WERI-Rb-1 (cell line): ENCODE data around the gene SLC6A3.
A peak's percentile ranks its signal among the peaks of the same experiment; 100 is the strongest.

Experiments
- DNase-seq: peaks from one replicate; pipeline ENCODE4 v3.0.0-alpha.2; 2020
- H3K27ac ChIP-seq: fragments of 250-450 bp; sonication (Bioruptor Pico); 2 replicates; pipeline ENCODE4 v1.5.1; 2020; ENCODE audit warnings: mild to moderate bottlenecking, moderate library complexity
- H3K27me3 ChIP-seq: fragments of 250-450 bp; sonication (Bioruptor Pico); 2 replicates; pipeline ENCODE4 v1.5.1; 2021; ENCODE audit warnings: mild to moderate bottlenecking, low read depth, moderate library complexity; ENCODE audit not compliant: insufficient read depth, severe bottlenecking
- H3K36me3 ChIP-seq: fragments of 250-450 bp; sonication (Bioruptor Pico); 2 replicates; pipeline ENCODE4 v1.5.1; 2020; ENCODE audit warnings: mild to moderate bottlenecking, moderate library complexity
- H3K4me3 ChIP-seq: 2 replicates; pipeline ENCODE4 v1.5.1; 2011; ENCODE audit warnings: low read depth, mild to moderate bottlenecking, control low read depth, low read length
- H3K9me3 ChIP-seq: fragments of 250-450 bp; sonication (Bioruptor Pico); 2 replicates; pipeline ENCODE4 v1.5.1; 2021; ENCODE audit warnings: mild to moderate bottlenecking, moderate library complexity; ENCODE audit not compliant: severe bottlenecking
- CTCF ChIP-seq: IDR thresholded peaks from 2 replicates; pipeline ENCODE4 v1.5.1; 2011; ENCODE audit warnings: low read depth, mild to moderate bottlenecking, control low read depth, inconsistent platforms, low read length

SLC6A3 gene

DNA sequence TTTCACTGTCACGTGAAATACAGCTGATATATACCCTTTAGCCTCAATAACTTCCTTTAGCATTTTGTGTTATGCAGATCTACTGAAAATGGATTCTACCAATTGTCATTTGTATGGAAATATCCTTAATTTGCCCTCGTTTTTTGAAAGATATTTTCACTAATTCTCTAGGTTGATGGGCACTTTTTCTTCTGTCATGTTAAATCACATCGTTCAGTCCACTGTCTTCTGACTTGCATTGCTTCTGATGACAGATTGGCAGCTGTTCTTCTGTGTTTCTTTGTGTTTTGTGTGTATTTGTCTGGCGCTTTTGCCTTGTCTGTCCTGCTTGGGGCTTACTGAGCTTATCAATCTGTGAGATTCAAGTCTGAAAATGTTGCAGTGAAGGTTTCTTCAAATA is 90.7 kb downstream of the SLC6A3 start:
- Histone ChIP-seq H3K36me3 (no peaks in the 10 kb centered on the region), H3K27ac (peak overlapping the region; percentile 85; the same call in 1 of the 2 replicates), H3K27me3 (no peaks in the 10 kb centered on the region), H3K4me3 (no peak overlapping the region), H3K9me3 (peaks cover 4% of the 10 kb centered on the region)
- DNase-seq, result no peak
- no peak for TF ChIP-seq CTCF

- Histone ChIP-seq H3K4me3 (no peak overlapping the region), H3K27me3 (no peaks in the 10 kb centered on the region), H3K27ac (no peak overlapping the region), H3K36me3 (no peaks in the 10 kb centered on the region), H3K9me3 (peaks cover 4% of the 10 kb centered on the region)
- TF ChIP-seq CTCF, result no peak
- DNase-seq, result no peak
These were observed 92.7 kb downstream of the SLC6A3 start for GRCh38 chr5:1352231-1353219.

DNA sequence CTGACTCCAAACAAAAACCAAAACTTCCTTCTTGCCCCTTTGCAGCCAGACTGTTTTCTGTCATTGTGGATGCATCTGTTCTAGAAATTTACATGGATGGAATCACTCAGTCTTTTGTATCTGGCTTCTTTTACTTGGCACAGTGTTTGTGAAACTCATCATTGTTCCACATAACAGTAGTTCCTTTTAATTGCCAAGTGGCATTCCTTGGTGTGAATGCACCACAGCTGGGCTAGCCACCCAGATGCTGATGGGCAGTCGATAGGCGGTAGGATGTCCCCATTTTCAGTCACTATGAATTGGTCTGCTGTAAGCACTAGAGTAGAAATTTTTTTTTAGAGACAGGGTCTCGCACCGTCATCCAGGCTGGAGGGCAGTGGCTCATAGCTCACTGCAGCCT is 94.1 kb downstream of the SLC6A3 start:
- H3K27me3 ChIP-seq, result no peaks in the 10 kb centered on the region

GRCh38 chr5:1349246-1349645 is 96.0 kb downstream of the SLC6A3 start:
- H3K27me3 ChIP-seq, result no peaks in the 10 kb centered on the region
- H3K36me3 ChIP-seq, result peaks cover 1% of the 10 kb centered on the region
- H3K9me3 ChIP-seq, result peaks cover 4% of the 10 kb centered on the region
- peak; percentile 68 for TF ChIP-seq CTCF
- DNase-seq, result peak; percentile 84
- peak overlapping the region; percentile 6 for H3K27ac ChIP-seq
- H3K4me3 ChIP-seq, result no peak overlapping the region

More for the DNA sequence above, 94.1 kb downstream of the SLC6A3 start:
- no peak overlapping the region for H3K4me3 ChIP-seq
- no peak for TF ChIP-seq CTCF
- H3K27ac ChIP-seq, result no peak overlapping the region
- no peaks in the 10 kb centered on the region for H3K36me3 ChIP-seq
- no peak for DNase-seq
- H3K9me3 ChIP-seq, result peaks cover 4% of the 10 kb centered on the region

GRCh38 chr5:1348986-1349245 is 96.3 kb downstream of the SLC6A3 start:
- Histone ChIP-seq H3K9me3 (peaks cover 4% of the 10 kb centered on the region), H3K27ac (peak overlapping the region; percentile 6), H3K4me3 (no peak overlapping the region), H3K27me3 (no peaks in the 10 kb centered on the region), H3K36me3 (peaks cover 5% of the 10 kb centered on the region)
- DNase-seq, result peak; percentile 48
- TF ChIP-seq CTCF, result peak; percentile 37; the same call in 1 of the 2 replicates
